GM12878 (cell line): ENCODE results near the gene GALNTL6. TPM values are rescaled to one million over a fixed set of nuclear protein-coding genes. Genes with fewer than 3 reads are reported as not detected.

Experiments used
- ATAC-seq: fragments of 200-7000 bp; cut with Tn5 transposase; 3 replicates; pipeline ENCODE4 v1.9.1; 2020; ENCODE audit warnings: mild to moderate bottlenecking, moderate library complexity
- BruUV-seq: library from RNA; stranded (reverse); fragments of 400-500 nt; replicated peaks from 2 replicates; lab custom pipeline; 2021; lab: Mats Ljungman, UMichigan
- CTCF ChIA-PET: fragments of 300-600 bp; sonication (Branson Sonifier 250); formaldehyde crosslinking; extraction: SDS; loops from one replicate; lab custom pipeline; 2021; ENCODE audit warnings: inconsistent platforms; lab: Yijun Ruan, JAX
- POLR2A ChIA-PET: fragments of 350-600 bp; formaldehyde crosslinking; extraction: SDS; loops from one replicate; lab custom pipeline; 2021; ENCODE audit warnings: inconsistent platforms; lab: Charles Lee
- RAD21 ChIA-PET: fragments of 300-600 bp; sonication (Branson Sonifier 250); formaldehyde crosslinking; loops from one replicate; lab custom pipeline; 2023; ENCODE audit warnings: antibody characterized with exemption; ENCODE audit not compliant: unreplicated experiment; lab: Charles Lee
- SMC1A ChIA-PET: fragments of 300-600 bp; sonication (Branson Sonifier 250); formaldehyde crosslinking; loops from one replicate; lab custom pipeline; 2023; ENCODE audit not compliant: unreplicated experiment, uncharacterized antibody; lab: Charles Lee
- DNase-seq: peaks from one replicate; pipeline ENCODE4 v3.0.0-alpha.2; 2011; ENCODE audit warnings: low read depth, low spot score
- FAIRE-seq: peaks from 3 replicates; lab custom pipeline; 2011; peaks lifted over from hg19 to GRCh38; lab: Jason Lieb, UNC
- H2AFZ ChIP-seq: 2 replicates; pipeline ENCODE4 v1.6.0; 2011; ENCODE audit warnings: low read depth, low read length, control low read depth; ENCODE audit not compliant: control insufficient read depth
- H3K27ac ChIP-seq: 2 replicates; pipeline ENCODE4 v1.5.1; 2011; ENCODE audit warnings: control low read depth; ENCODE audit not compliant: control insufficient read depth, insufficient read depth
- H3K27me3 ChIP-seq, 2 experiments: replicated peaks in 1 of 2; 2 replicates each; pipeline versions ENCODE4 v1.6.0 to v1.6.1; 2011; ENCODE audit warnings: low read length in 1 of 2; ENCODE audit not compliant: control insufficient read depth in 2 of 2, insufficient read depth in 2 of 2
- H3K36me3 ChIP-seq, 2 experiments: 2 replicates each; pipeline ENCODE4 v1.5.1; 2011; ENCODE audit warnings: low read length in 1 of 2; ENCODE audit not compliant: control insufficient read depth in 2 of 2, insufficient read depth in 2 of 2
- H3K4me1 ChIP-seq: 2 replicates; pipeline ENCODE4 v1.6.1; 2011; ENCODE audit warnings: mild to moderate bottlenecking, low read length, moderate library complexity, mixed read lengths; ENCODE audit not compliant: control insufficient read depth, insufficient read depth
- H3K4me2 ChIP-seq: 2 replicates; pipeline ENCODE4 v1.6.0; 2011; ENCODE audit warnings: control low read depth; ENCODE audit not compliant: control insufficient read depth, insufficient read depth
- H3K4me3 ChIP-seq: fragments of 200-600 bp; sonication (generic); 2 replicates; pipeline ENCODE4 v1.5.1; 2016
- H3K79me2 ChIP-seq: 2 replicates; pipeline ENCODE4 v1.6.0; 2011; ENCODE audit warnings: low read length; ENCODE audit not compliant: control insufficient read depth, insufficient read depth
- H3K9ac ChIP-seq: 2 replicates; pipeline ENCODE4 v1.8.0; 2011; ENCODE audit warnings: low read length, control low read depth, mixed read lengths; ENCODE audit not compliant: control insufficient read depth, insufficient read depth
- H3K9me3 ChIP-seq: replicated peaks from 3 replicates; pipeline ENCODE4 v1.5.1; 2011; ENCODE audit warnings: mild to moderate bottlenecking, low read length; ENCODE audit not compliant: control insufficient read depth, insufficient read depth
- H4K20me1 ChIP-seq: 2 replicates; pipeline ENCODE4 v1.6.0; 2011; ENCODE audit not compliant: control insufficient read depth, insufficient read depth
- BCL11A ChIP-seq: IDR thresholded peaks from 2 replicates; pipeline ENCODE4 v1.6.1; 2011; ENCODE audit warnings: low read depth, low read length
- CREB1 ChIP-seq: IDR thresholded peaks from 2 replicates; pipeline ENCODE4 v1.6.1; 2012; ENCODE audit warnings: low read depth, mild to moderate bottlenecking, inconsistent platforms
- MEF2A ChIP-seq: IDR thresholded peaks from 2 replicates; pipeline ENCODE4 v1.6.1; 2011; ENCODE audit warnings: low read depth, mild to moderate bottlenecking, low read length, moderate library complexity; ENCODE audit not compliant: insufficient read depth
- PAX5 ChIP-seq: IDR thresholded peaks from 2 replicates; pipeline ENCODE4 v1.6.1; 2011; ENCODE audit warnings: low read depth, low read length, borderline replicate concordance
- PAX8 ChIP-seq: fragments of 450-650 bp; IDR thresholded peaks from 2 replicates; pipeline ENCODE4 v1.6.1; 2017; ENCODE audit warnings: mild to moderate bottlenecking, moderate library complexity
- SIN3A ChIP-seq: IDR thresholded peaks from 2 replicates; pipeline ENCODE4 v1.6.1; 2012; ENCODE audit warnings: low read depth, low read length, improper control_type of control experiment
- SUZ12 ChIP-seq: fragments of 200-600 bp; sonication (generic); IDR thresholded peaks from one replicate; pipeline ENCODE4 v1.6.1; 2018; ENCODE audit warnings: antibody characterized with exemption, mild to moderate bottlenecking; ENCODE audit not compliant: unreplicated experiment
- TBL1XR1 ChIP-seq: IDR thresholded peaks from 2 replicates; pipeline ENCODE4 v1.6.1; 2012; ENCODE audit warnings: low read depth, low read length, improper control_type of control experiment
- in situ Hi-C: fragments of 300-500 bp; cut with MboI; formaldehyde crosslinking; loops from 9 replicates; pipeline ENCODE4 v1.14.3; 2018; ENCODE audit warnings: mixed read lengths
- intact Hi-C: fragments of 100-400 bp; cut with micrococcal nuclease; formaldehyde crosslinking; loops from one replicate; pipeline ENCODE4 v1.14.2; 2022; ENCODE audit not compliant: unreplicated experiment
- polyA plus RNA-seq, 11 experiments: library from polyadenylated mRNA; depleted of rRNA in 4 of 11; unstranded in 6 of 11; stranded (reverse) in 5 of 11; fragments of >200 nt; fragmentation: Nextera tagmentation in 4 of 11; fragmentation: Illumina TruSeq in 1 of 11; extraction: Ambion mirVana in 4 of 11; extraction: Trizol in 1 of 11; gene quantifications; 1 replicate in 1 of 11; 2 replicates in 10 of 11; pipeline versions ENCODE4 v1.2.1 to v1.2.3, GENCODE V29; 2011 to 2016; ENCODE audit warnings: inconsistent platforms in 2 of 11, missing spikeins in 2 of 11, low read depth in 1 of 11
- total RNA-seq, 4 experiments: library from RNA; depleted of rRNA in 3 of 4; stranded (reverse); fragments of >200 nt in 3 of 4; fragmentation: Illumina TruSeq in 1 of 4; extraction: Trizol in 1 of 4; gene quantifications; 2 replicates each; pipeline versions ENCODE4 v1.2.1 to v1.2.3, GENCODE V29; 2013 to 2021
- TF ChIP-seq, protein P1 (sequence below): fragments of 450-650 bp; IDR thresholded peaks from 2 replicates; pipeline ENCODE4 v1.6.1; 2017; ENCODE audit warnings: borderline replicate concordance
- TF ChIP-seq, protein P2 (sequence below): fragments of 450-650 bp; IDR thresholded peaks from 2 replicates; pipeline ENCODE4 v1.6.1; 2018; ENCODE audit warnings: mild to moderate bottlenecking, low read depth, moderate library complexity; ENCODE audit not compliant: partially characterized antibody
- TF ChIP-seq, protein P3 (sequence below): IDR thresholded peaks from 2 replicates; pipeline ENCODE4 v1.6.1; 2012; ENCODE audit warnings: low read depth, low read length, improper control_type of control experiment

The GALNTL6 gene
- total and polyA plus RNA-seq, 10 of the 15 experiments (the other 5 are each of a cell fraction or from before 2014, with no cell fraction given), result 0.01 to 0.29 TPM; not detected in 8

DNA sequence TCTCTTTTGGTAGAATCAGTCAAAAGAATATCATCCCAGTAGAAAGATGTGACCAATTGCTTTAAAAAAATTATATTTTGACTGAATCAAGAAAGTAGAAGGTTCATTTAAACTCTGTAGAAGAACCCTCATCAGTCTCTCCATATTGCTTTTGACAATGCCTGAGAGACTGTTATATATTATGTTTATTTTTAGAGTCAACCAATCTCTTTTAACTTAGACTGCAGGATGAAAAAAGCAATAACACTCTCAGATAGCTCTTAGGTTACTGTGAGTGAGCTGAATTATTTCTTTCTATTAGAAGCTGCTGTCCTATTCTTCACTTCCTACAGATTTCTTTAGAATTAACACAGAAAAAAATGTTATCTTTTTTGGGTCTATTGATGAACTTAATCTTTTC, 38.1 kb downstream of the GALNTL6 start:
- no peak overlapping the region for H3K27ac ChIP-seq
- no peak overlapping the region for H3K4me3 ChIP-seq
- no peak for DNase-seq
- CTCF ChIA-PET, result no interaction called here
- H3K9ac ChIP-seq, result no peak overlapping the region
- H3K79me2 ChIP-seq, result no peaks in the 10 kb centered on the region
- H3K27me3 ChIP-seq, result no peaks in the 10 kb centered on the region
- TF ChIP-seq SUZ12 (no peak), SIN3A (no peak), BCL11A (no peak), TBL1XR1 (no peak), MEF2A (no peak), PAX5 (no peak), CREB1 (no peak), PAX8 (no peak)
- TF ChIP-seq, protein P1, sequence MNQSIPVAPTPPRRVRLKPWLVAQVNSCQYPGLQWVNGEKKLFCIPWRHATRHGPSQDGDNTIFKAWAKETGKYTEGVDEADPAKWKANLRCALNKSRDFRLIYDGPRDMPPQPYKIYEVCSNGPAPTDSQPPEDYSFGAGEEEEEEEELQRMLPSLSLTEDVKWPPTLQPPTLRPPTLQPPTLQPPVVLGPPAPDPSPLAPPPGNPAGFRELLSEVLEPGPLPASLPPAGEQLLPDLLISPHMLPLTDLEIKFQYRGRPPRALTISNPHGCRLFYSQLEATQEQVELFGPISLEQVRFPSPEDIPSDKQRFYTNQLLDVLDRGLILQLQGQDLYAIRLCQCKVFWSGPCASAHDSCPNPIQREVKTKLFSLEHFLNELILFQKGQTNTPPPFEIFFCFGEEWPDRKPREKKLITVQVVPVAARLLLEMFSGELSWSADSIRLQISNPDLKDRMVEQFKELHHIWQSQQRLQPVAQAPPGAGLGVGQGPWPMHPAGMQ, result no peak
- TF ChIP-seq, protein P2, sequence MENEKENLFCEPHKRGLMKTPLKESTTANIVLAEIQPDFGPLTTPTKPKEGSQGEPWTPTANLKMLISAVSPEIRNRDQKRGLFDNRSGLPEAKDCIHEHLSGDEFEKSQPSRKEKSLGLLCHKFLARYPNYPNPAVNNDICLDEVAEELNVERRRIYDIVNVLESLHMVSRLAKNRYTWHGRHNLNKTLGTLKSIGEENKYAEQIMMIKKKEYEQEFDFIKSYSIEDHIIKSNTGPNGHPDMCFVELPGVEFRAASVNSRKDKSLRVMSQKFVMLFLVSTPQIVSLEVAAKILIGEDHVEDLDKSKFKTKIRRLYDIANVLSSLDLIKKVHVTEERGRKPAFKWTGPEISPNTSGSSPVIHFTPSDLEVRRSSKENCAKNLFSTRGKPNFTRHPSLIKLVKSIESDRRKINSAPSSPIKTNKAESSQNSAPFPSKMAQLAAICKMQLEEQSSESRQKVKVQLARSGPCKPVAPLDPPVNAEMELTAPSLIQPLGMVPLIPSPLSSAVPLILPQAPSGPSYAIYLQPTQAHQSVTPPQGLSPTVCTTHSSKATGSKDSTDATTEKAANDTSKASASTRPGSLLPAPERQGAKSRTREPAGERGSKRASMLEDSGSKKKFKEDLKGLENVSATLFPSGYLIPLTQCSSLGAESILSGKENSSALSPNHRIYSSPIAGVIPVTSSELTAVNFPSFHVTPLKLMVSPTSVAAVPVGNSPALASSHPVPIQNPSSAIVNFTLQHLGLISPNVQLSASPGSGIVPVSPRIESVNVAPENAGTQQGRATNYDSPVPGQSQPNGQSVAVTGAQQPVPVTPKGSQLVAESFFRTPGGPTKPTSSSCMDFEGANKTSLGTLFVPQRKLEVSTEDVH, result no peak
- TF ChIP-seq, protein P3, sequence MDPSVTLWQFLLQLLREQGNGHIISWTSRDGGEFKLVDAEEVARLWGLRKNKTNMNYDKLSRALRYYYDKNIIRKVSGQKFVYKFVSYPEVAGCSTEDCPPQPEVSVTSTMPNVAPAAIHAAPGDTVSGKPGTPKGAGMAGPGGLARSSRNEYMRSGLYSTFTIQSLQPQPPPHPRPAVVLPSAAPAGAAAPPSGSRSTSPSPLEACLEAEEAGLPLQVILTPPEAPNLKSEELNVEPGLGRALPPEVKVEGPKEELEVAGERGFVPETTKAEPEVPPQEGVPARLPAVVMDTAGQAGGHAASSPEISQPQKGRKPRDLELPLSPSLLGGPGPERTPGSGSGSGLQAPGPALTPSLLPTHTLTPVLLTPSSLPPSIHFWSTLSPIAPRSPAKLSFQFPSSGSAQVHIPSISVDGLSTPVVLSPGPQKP, result no peak
- SMC1A ChIA-PET, result interaction anchor here (1.8 kb wide), 1 partner anchor 39 kb away, joined by 4 read pairs; no protein-coding TSS in a partner anchor
- intact Hi-C loops, result no loop called here
- no peak for ATAC-seq
- RAD21 ChIA-PET, result no interaction called here
- H3K9me3 ChIP-seq, result no peaks in the 10 kb centered on the region
- no peaks in the 10 kb centered on the region for H4K20me1 ChIP-seq
- in situ Hi-C loops, result no loop called here
- POLR2A ChIA-PET, result no interaction called here
- FAIRE-seq, result no peak
- H3K36me3 ChIP-seq, result no peaks in the 10 kb centered on the region
- H2AFZ ChIP-seq, result no peak overlapping the region
- no peaks in the 10 kb centered on the region for H3K4me1 ChIP-seq
- BruUV-seq, result no TSS peak
- no peak overlapping the region for H3K4me2 ChIP-seq
